Measurements from ENCODE around the gene HECTD3. TPM values are rescaled to one million over a fixed set of nuclear protein-coding genes. Genes with fewer than 3 reads are reported as not detected.

HECTD3 gene
- total RNA-seq, 1 donor from 2014 or later = 32.1 TPM

Other genes starting within 250 kb of the HECTD3 start
- 1,693 TPM for gene RPS8, start 235.8 kb downstream of the HECTD3 start, total RNA-seq
- not detected for gene BEST4, start 223.2 kb downstream of the HECTD3 start, total RNA-seq
- 107 TPM for gene PLK3, start 210.9 kb downstream of the HECTD3 start, total RNA-seq
- gene DYNLT4, start 204.0 kb downstream of the HECTD3 start, total RNA-seq = not detected
- 15.1 TPM for gene BTBD19, start 202.8 kb downstream of the HECTD3 start, total RNA-seq
- gene PTCH2, start 168.1 kb downstream of the HECTD3 start, total RNA-seq = not detected
- 3.6 TPM for gene EIF2B3, start 24.7 kb downstream of the HECTD3 start, total RNA-seq
- 150 TPM for gene UROD, start 930 bp upstream of the HECTD3 start, total RNA-seq
- gene ZSWIM5, start 195.3 kb upstream of the HECTD3 start, total RNA-seq = 1.2 TPM